Ovary (tissue), 10 donors: Measurements from ENCODE around the gene H2BK1. TPM values are rescaled to one million over a fixed set of nuclear protein-coding genes. Genes with fewer than 3 reads are reported as not detected.

Source experiments
- DNase-seq, 5 donors: peaks; one replicate each; pipeline ENCODE4 v3.0.0-alpha.2; 2019 to 2020
- H3K27ac ChIP-seq, 2 donors: fragments of 200-600 bp; one replicate each; pipeline versions ENCODE4 v1.5.1 to v1.8.0; 2019 to 2022
- H3K27me3 ChIP-seq: fragments of 200-600 bp; one replicate; pipeline ENCODE4 v1.8.0; 2022
- H3K36me3 ChIP-seq: fragments of 200-600 bp; sonication (generic); one replicate; pipeline ENCODE4 v1.5.1; 2019
- H3K4me1 ChIP-seq: one replicate; pipeline ENCODE4 v1.8.1; 2013; ENCODE audit warnings: mild to moderate bottlenecking, moderate library complexity; ENCODE audit not compliant: insufficient read depth
- H3K4me3 ChIP-seq: fragments of 200-600 bp; sonication (generic); one replicate; pipeline ENCODE4 v1.5.1; 2017
- H3K9me3 ChIP-seq, 2 donors: fragments of 200-600 bp in 1 of 2; sonication (generic) in 1 of 2; one replicate each; pipeline versions ENCODE4 v1.5.1 to v1.8.1; 2013 to 2019; ENCODE audit warnings: mild to moderate bottlenecking in 1 of 2, moderate library complexity in 1 of 2
- EP300 ChIP-seq: sonication (generic); formaldehyde crosslinking; IDR thresholded peaks from one replicate; pipeline ENCODE4 v1.6.1; 2017; ENCODE audit warnings: antibody characterized with exemption
- POLR2A ChIP-seq: fragments of 450-650 bp; IDR thresholded peaks from one replicate; pipeline ENCODE4 v1.6.1; 2017; ENCODE audit warnings: antibody characterized with exemption, mild to moderate bottlenecking, moderate library complexity
- WGBS, 3 donors: extraction: QIAGEN DNeasy Blood & Tissue Kit in 1 of 3; methylation state at CpG; one replicate each; pipeline versions ENCODE4 v1.1.5 to v1.1.7; 2013 to 2017; 5-methylcytosine and 5-hydroxymethylcytosine counted together
- intact Hi-C, 4 donors: fragments of 100-400 bp; cut with DNase I; formaldehyde crosslinking; loops; one replicate each; pipeline versions ENCODE4 v1.11.0 to v1.15.1; 2022 to 2023
- long read RNA-seq, 3 donors: library from polyadenylated mRNA in 2 of 3; unstranded in 2 of 3; transcript quantifications; one replicate each; pipeline ENCODE4 v2.0.0 and lab custom pipeline, GENCODE V29; 2021 to 2026
- polyA plus RNA-seq, 2 donors: library from polyadenylated mRNA; stranded (reverse); fragments of 200-250 nt in 1 of 2; fragments of 350-450 nt in 1 of 2; fragmentation: Illumina TruSeq in 1 of 2; extraction: RNeasy Lipid Tissue Mini Kit (QIAGEN cat#74804) in 1 of 2; gene quantifications; one replicate each; pipeline ENCODE4 v1.2.3, GENCODE V29; 2013 to 2014
- total RNA-seq, 7 donors: library from RNA; depleted of rRNA in 2 of 7; stranded (reverse); fragments of >200 nt in 2 of 7; fragmentation: NEBNext Ultra II Directional in 3 of 7; extraction: Animal tissue kit (Norgen Biotek cat#: 25700) in 3 of 7; gene quantifications; one replicate each; pipeline versions ENCODE4 v1.1.0 to v1.2.4, GENCODE V29; 2016 to 2023
- TF ChIP-seq, protein P1 (sequence below), 3 donors: fragments of 450-650 bp in 2 of 3; fragments of 200-600 bp in 1 of 3; IDR thresholded peaks; one replicate each; pipeline versions ENCODE4 v1.5.1 to v1.8.0; 2016 to 2022; ENCODE audit warnings: antibody characterized with exemption in 3 of 3, mild to moderate bottlenecking in 1 of 3
- donor health status: DM: no; HTN: no; CAD: no; lungs with moderate emphysema.
- donor health status: DM: no; HTN: no; CAD: no.
- donor health status: Bipolar disorder and iron deficiency.
- donor health status: DM: yes; HTN: yes; CAD: no.
- donor health status: DM: no; HTN: no; CAD: no.
- donor health status: DM: yes; HTN: yes; CAD: no.

The H2BK1 gene
- 1 to 10 TPM in 3 of 7 donors, not detected in 4; 1.0 to 1.3 (median 1.1) TPM for total RNA-seq
- under 1 TPM in 1 of 2 donors, not detected in 1; 0.36 TPM for polyA plus RNA-seq
- long read RNA-seq, donor 1, partial matches to known transcripts: 0 of 1 reads
- long read RNA-seq, donor 1, other reads (novel, unspliced or antisense): 1 of 1 reads
- long read RNA-seq, donor 2, partial matches to known transcripts: 21 of 22 reads
- long read RNA-seq, donor 2, other reads (novel, unspliced or antisense): 0 of 22 reads
- long read RNA-seq, donor 3: 0 reads

DNA sequence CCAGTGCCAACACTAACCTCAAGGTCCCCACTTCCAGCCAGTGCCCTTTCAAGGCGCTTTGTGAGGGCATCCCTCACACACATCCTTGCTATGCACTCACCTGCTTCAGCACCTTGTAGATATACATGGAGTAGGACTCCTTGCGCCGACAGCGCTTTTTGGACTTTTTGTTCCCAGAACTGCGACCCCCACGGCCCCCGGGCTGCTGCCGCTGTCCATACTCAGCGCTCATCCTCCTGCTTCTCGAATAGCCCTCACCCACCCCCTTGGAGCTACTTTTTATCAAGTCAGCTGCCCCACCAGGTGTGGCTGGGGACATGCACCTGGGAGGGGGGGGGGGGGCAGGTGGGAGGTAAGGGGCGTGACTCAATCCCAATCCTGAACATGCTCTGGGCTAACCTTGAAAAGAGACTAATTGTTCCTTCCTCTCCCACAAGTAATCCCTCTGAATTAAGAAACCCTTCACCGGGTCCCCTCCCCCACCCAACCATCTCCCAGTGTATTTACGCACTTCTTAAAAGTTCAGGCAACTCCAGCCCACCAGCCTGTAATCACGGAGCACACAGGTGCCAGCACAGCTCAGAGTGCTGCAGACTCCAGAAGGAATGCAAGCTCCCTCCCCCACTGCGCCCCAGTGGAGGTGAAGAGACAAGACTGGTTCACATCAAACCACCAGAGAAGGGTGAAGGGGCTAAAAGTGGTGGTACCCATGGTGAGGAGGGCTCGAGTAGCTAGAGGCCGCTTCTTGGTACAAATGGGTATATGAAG, at the start of gene H2BK1:
Gene H2BK1, minus strand, starts transcription at position 402 of the 768 bp plus-strand sequence. Its CDS starts 170 bp downstream, at position 232.
- no peak for TF ChIP-seq POLR2A
- TF ChIP-seq, protein P1, sequence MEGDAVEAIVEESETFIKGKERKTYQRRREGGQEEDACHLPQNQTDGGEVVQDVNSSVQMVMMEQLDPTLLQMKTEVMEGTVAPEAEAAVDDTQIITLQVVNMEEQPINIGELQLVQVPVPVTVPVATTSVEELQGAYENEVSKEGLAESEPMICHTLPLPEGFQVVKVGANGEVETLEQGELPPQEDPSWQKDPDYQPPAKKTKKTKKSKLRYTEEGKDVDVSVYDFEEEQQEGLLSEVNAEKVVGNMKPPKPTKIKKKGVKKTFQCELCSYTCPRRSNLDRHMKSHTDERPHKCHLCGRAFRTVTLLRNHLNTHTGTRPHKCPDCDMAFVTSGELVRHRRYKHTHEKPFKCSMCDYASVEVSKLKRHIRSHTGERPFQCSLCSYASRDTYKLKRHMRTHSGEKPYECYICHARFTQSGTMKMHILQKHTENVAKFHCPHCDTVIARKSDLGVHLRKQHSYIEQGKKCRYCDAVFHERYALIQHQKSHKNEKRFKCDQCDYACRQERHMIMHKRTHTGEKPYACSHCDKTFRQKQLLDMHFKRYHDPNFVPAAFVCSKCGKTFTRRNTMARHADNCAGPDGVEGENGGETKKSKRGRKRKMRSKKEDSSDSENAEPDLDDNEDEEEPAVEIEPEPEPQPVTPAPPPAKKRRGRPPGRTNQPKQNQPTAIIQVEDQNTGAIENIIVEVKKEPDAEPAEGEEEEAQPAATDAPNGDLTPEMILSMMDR (IDR thresholded peaks at IDR 0.05): no peak
- TF ChIP-seq EP300: no peak
- no peak within 1 kb of the TSS for H3K27ac ChIP-seq
- no peaks in the 10 kb centered on the region for H3K27me3 ChIP-seq
- no peak within 1 kb of the TSS for H3K4me3 ChIP-seq
- no peaks in the 10 kb centered on the region for H3K4me1 ChIP-seq
- intact Hi-C loops: no loop called here
- H3K9me3 ChIP-seq: no peaks in the 10 kb centered on the region
- 67 to 76% (median 76%) methylated on average over 17 of the region's 17 CpGs for WGBS, 3 donors
- no peak for DNase-seq
- no peaks in the 10 kb centered on the region for H3K36me3 ChIP-seq

DNA sequence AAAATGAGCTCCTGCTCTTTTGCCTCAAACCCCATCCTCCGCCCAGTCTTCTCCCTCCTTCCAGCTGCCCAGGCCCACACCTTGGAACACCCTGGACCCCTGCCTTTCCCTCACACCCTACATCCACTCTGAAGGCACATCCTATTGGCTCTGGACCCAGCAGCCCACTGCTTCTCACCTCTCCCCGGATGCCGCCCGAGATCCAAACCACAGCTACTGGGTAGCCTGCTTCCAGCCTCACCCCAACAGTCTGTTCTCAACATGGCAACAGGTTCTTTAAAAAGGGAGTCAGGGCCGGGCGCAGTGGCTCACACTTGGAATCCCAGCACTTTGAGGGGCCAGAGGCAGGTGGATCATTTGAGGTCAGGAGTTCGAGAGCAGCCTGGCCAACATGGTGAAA, 47.7 kb upstream of the H2BK1 start:
- no peaks in the 10 kb centered on the region for H3K36me3 ChIP-seq
- H3K9me3 ChIP-seq: no peaks in the 10 kb centered on the region
- 93 to 95% (median 94%) methylated on average over 7 of the region's 7 CpGs for WGBS, 3 donors
- TF ChIP-seq, protein P1 (IDR thresholded peaks at IDR 0.05): no peak
- TF ChIP-seq POLR2A: no peak
- no peak for TF ChIP-seq EP300
- intact Hi-C loops: no loop called here
- H3K27ac ChIP-seq: no peak overlapping the region
- H3K27me3 ChIP-seq: no peaks in the 10 kb centered on the region
- H3K4me1 ChIP-seq: peaks cover 19% of the 10 kb centered on the region
- H3K4me3 ChIP-seq: no peak overlapping the region
- no peak for DNase-seq

DNA sequence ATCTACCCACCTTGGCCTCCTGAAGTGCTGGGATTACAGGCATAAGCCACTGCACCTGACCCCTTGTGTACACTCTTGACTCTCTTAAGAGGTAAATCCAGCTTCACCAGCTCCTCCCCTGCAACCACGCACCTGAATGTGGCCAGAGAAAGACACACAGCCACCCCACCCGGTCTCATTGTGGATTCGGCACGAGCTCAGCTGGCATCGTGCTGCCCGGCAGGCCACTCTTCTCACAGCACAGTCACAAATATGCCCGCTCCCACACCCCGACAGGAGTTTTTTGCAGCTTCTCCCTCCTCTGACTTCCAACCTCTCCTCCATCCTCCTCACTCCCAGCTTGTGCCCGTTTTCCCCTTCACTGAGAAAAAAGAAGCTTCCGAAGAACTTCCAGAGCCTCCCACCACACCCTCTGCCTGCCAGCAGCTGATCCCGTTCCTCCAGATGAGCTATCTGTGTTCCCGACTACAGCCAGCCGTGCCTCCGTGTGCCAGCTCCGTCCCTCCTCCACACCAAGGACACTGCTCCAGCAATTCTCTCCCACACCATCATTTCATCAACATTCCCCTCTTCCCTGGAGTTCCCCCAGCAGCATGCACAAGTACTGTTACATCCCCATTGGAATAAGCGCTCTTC, 46.2 kb upstream of the H2BK1 start:
- intact Hi-C loops: no loop called here
- WGBS, 3 donors: 12 to 23% (median 15%) methylated on average over 16 of the region's 16 CpGs
- no peaks in the 10 kb centered on the region for H3K27me3 ChIP-seq

DNA sequence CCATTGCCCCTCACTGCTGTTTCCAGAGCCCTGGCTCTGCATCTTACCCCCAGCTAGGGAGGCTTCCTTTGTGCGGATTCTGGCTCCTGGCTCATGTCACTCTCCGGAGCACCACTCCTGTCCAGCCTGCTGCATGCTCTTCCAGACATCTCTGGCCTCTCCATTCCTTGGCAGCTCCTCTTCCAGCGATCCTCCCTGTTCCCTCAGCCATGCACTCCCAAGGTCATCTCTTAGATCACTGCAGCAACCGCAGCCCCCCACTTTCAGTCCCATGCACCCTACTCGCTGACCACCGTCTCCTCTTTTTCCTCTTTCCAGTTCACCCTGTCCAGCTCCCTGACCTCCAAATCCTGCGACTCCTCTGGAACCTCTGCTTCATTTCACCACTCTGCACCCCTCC, 45.1 kb upstream of the H2BK1 start:
- no peak for DNase-seq

More for the DNA sequence above, 46.2 kb upstream of the H2BK1 start:
- no peak overlapping the region for H3K27ac ChIP-seq
- no peak overlapping the region for H3K4me3 ChIP-seq
- peak in 3 of 5 donors; percentile 54 to 71 (median 61) for DNase-seq
- peaks cover 15% of the 10 kb centered on the region for H3K4me1 ChIP-seq
- TF ChIP-seq EP300 (no peak), POLR2A (no peak)
- TF ChIP-seq, protein P1 (IDR thresholded peaks at IDR 0.05): no peak
- H3K9me3 ChIP-seq: no peaks in the 10 kb centered on the region
- H3K36me3 ChIP-seq: no peaks in the 10 kb centered on the region

More for the DNA sequence above, 45.1 kb upstream of the H2BK1 start:
- no peak overlapping the region for H3K27ac ChIP-seq
- WGBS, 3 donors: 21 to 38% (median 23%) methylated on average over 7 of the region's 7 CpGs
- TF ChIP-seq POLR2A (no peak), EP300 (no peak)
- TF ChIP-seq, protein P1 (IDR thresholded peaks at IDR 0.05): no peak
- peaks cover 13% of the 10 kb centered on the region for H3K4me1 ChIP-seq
- no peaks in the 10 kb centered on the region for H3K36me3 ChIP-seq
- no peak overlapping the region for H3K4me3 ChIP-seq
- no peaks in the 10 kb centered on the region for H3K9me3 ChIP-seq
- no peaks in the 10 kb centered on the region for H3K27me3 ChIP-seq
- intact Hi-C loops: no loop called here
